Mammary epithelial cell (primary cell): Measurements from ENCODE around the gene NEO1.

Experiments
- EZH2 ChIP-seq: IDR thresholded peaks from 2 replicates; pipeline ENCODE4 v1.6.1; 2012; ENCODE audit warnings: low read length, inconsistent platforms, borderline replicate concordance
- TF ChIP-seq, protein P1 (sequence below), 2 donors: IDR thresholded peaks in 1 of 2; conservative IDR thresholded peaks in 1 of 2; 2 replicates each; pipeline ENCODE4 v1.5.1; 2011 to 2012; ENCODE audit warnings: inconsistent platforms in 2 of 2, low read length in 2 of 2, mild to moderate bottlenecking in 2 of 2, control low read depth in 1 of 2, low read depth in 1 of 2; ENCODE audit not compliant: insufficient read depth in 1 of 2; ENCODE audit errors: extremely low read depth in 1 of 2

DNA sequence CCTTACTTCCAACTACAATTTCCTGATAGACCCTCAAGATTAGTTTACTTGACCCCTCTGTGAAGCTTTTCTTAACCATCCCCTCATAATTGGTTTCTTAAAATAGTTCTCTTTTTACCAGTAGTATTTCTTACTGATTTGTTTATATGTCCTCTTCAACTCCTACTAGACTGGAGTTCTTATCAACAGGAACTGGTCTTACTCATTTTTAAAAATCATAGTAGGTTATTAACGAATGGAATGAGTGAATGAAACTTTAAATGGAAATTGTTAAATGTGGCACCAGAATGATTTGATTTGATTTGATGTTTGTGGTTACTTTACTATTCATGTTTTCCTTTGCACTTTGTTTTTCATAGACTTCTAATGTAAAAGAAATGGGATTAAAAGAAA is 91.5 kb downstream of the NEO1 start:
- TF ChIP-seq, protein P1, sequence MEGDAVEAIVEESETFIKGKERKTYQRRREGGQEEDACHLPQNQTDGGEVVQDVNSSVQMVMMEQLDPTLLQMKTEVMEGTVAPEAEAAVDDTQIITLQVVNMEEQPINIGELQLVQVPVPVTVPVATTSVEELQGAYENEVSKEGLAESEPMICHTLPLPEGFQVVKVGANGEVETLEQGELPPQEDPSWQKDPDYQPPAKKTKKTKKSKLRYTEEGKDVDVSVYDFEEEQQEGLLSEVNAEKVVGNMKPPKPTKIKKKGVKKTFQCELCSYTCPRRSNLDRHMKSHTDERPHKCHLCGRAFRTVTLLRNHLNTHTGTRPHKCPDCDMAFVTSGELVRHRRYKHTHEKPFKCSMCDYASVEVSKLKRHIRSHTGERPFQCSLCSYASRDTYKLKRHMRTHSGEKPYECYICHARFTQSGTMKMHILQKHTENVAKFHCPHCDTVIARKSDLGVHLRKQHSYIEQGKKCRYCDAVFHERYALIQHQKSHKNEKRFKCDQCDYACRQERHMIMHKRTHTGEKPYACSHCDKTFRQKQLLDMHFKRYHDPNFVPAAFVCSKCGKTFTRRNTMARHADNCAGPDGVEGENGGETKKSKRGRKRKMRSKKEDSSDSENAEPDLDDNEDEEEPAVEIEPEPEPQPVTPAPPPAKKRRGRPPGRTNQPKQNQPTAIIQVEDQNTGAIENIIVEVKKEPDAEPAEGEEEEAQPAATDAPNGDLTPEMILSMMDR (conservative IDR thresholded peaks at IDR 0.05 in 1 of 2, IDR thresholded peaks at IDR 0.05 in 1 of 2; ENCODE audit: extremely low read depth in 1 of 2, insufficient read depth in 1 of 2, low read depth in 1 of 2, low read length in 2 of 2), result no peak
- TF ChIP-seq EZH2, result no peak
